Fibroblast of gingiva (primary cell): ENCODE results near the gene ELAPOR1.

ENCODE experiments used
- DNase-seq: peaks from one replicate; pipeline ENCODE4 v3.0.0-alpha.2; 2011; ENCODE audit warnings: low read depth

The ELAPOR1 gene

DNA sequence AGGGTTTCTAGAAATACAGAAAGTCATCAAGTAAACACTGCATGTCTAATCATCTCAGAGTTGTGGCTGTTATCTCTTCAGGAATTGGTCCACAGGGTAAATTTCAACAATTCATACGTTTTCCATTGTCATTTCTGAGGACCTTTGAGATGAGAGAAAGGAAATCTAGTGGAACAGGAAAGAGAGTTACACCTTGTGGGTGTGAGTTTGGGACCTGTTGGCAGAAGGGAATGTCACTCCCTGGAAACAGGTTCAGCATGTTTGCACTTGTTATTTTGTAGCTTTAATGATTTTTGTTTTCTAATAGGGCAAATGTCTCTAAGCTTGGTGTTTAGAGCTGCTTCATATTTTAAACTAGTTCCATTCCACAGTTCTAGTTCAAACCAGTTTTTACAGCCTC, 17.8 kb upstream of the ELAPOR1 start:
- DNase-seq: no peak

DNA sequence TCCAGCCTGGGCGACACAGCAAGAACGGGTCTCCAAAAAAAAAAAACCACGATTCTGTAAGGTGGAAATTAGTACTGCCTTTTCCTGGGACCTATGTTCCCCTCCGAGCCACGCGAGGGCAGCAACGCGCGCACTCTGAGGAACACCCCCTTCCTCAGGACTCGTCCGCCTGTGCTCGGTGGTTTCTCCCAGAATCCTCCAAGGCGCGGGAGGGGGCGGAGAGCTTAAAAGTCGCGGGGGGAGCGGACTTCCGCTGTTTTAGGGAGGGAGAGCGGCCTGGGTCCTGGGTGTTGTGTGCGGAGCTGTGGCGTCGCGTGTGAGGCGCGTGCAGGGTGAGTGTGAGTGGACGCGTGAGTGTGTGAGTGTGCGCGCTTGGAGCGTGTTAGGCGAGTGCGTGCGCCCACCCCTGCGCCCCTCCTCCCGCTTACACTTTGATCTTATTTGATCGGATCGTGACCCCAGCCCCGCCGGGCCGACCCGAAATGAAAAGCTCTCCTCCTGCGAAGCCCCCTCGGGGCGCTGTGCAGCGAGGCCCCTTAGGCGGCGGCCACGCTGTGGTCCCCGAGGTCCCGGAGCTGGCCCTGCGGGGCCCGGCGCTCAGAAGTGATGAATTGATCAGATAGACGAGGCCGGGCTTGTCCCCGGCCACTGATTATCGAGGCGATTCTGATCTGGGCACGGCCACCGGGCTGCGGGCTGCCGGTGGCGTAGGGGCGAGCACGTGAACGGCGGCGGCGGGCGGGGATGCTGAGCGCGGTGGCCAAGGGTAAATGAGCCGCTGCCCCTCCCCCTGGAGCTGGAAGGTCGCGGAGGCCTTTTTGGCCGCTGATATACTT, 13.8 kb upstream of the ELAPOR1 start:
- peak; percentile 98 for DNase-seq

DNA sequence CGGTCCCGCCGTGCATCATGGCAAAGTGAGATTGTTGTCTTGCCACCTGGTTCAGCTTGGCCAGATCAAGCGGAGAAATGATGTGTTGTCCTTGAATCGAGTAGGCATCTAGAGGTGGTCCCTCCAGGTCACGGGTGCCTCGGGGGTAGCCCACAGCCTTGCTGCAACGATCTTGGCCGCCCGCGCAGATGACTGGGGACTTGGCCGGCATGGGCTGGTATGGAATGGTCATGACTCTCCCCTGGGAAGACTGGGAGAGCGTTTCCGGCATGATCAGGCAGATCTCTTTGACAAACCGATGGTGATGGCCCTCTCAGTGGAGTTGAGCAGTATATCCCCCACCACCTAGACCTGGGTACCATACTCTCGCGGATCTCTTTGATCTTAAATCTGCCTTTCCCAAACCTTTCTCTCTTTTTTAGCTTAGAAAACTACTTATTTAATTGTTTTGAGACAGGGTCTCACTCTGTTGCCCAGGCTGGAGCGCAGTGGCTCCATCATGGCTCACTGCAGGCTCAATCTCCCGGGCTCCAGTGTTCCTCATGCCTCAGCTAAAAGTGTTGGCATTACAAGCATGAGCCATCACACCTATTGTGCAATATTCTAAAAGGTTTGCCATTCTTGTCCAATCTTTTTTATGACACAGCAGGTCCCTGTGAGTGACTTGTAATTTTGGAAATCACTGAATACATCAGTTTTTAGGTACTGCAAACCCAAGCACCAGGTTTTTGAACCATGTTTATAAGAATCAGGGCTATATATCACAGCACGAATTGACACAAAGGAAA, 9.4 kb upstream of the ELAPOR1 start:
- DNase-seq: no peak

DNA sequence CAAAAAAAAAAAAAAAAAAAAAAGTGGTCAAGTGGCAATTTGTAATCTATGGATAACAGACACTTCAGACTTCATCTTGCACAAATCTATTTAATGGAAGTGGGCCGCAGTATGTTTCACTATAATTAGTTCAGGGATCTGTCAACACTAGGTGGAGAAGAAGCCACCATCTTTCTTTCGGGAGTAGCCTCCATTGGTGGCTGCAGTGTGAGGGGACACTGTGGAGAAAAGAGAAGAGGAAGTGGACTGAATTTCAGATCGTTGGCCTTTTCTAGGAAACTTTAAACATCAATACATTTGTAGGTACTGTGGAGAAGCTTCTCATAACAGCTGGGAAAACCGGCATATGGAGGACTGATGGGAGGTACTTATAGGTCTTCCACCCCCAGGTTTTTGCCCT, 8.0 kb upstream of the ELAPOR1 start:
- no peak for DNase-seq

DNA sequence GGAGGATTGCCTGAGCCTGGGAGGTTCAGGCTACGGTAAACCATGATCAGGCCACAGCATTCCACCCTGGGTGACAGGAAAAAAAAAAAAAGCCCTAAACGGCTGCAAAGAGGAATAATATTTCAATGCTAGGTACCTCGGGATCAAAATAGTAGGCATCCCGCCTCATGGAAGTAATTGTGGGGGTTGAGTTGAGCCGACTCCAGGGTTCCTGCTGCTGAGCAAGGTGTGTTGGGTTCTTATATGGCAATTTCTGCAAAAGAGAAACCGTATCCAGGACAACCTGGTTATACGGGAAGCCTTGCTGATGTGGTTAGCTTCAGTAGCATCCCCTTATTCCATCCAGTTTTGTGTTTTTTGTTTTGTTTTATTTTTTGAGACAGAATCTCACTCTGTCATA, 6.1 kb upstream of the ELAPOR1 start:
- no peak for DNase-seq

DNA sequence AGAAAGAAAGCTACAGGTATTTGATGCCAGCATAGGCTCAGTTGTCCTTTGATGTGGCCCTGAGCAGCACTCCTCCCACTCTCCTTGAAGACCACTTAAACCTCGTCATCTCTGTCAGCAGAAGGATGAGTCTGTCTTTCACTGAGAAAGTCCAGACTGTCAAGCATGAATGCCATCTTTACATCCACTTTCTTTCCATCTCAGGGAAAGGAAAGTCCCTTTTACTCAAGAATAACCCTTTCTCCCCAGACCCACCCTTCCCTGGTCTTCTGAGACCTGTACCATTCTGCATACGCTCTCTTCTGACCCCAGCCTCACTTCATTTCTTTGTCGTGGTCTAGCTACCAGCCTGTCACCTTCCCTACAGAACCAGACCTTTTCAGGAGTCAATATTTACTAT, 4.0 kb upstream of the ELAPOR1 start:
- DNase-seq: no peak

DNA sequence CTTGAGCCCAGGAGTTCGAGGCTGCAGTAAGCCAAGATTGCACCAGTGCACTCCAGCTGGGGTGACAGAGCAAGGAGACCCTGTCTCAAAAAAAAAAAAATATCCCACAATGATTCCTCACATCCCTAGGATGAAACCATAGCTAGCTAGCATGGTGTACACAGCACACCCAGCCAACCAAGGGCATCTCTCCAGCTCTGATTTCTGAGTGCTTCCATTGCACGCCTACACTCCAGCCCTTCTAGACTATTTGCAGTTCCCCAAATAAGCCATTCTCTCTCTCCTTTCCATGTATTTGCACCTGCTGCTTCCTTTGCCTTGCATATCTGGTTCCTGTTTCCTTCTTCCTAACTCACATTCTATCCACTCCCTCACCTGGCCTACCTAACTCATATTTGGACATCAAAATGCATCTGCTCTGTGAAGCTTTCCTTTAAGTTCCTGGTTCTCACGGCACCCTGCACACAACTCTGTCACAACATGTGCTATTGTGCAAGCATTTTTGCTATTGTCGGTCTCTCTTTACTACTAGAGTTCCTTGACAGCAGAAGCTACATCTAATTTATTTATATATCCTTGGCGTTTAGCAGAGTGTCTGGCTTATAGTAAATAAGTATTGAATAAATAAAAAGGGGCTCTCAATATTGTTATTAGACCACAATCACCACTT, 2.4 kb upstream of the ELAPOR1 start:
- no peak for DNase-seq

DNA sequence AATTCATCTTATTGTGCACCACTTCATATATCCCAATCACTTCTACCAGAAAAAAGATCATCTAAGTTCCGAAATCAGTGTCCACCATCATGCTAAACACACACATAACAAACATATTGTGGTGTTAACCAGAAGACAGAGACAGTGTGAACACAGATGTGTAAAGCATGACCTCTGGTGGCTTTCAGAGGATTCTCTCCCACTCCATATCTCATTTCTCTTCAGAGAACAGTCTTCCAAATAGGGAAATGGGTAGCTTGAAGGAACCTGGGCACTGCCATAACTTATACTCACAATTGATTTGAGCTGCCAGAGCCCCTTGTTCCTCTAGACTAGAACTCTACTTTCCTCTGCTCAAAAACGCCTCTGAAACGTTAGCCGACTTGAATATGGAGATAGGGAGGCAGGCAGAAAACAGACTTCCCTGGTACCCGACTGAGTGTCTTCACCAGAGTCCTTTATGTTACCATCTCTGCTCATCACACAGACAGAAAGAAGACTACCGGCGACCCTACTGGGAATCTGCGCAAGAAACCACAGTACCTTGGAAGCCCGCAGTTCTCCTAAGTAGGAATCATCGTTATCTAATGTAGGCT, 1.8 kb upstream of the ELAPOR1 start:
- peak; percentile 36 for DNase-seq

DNA sequence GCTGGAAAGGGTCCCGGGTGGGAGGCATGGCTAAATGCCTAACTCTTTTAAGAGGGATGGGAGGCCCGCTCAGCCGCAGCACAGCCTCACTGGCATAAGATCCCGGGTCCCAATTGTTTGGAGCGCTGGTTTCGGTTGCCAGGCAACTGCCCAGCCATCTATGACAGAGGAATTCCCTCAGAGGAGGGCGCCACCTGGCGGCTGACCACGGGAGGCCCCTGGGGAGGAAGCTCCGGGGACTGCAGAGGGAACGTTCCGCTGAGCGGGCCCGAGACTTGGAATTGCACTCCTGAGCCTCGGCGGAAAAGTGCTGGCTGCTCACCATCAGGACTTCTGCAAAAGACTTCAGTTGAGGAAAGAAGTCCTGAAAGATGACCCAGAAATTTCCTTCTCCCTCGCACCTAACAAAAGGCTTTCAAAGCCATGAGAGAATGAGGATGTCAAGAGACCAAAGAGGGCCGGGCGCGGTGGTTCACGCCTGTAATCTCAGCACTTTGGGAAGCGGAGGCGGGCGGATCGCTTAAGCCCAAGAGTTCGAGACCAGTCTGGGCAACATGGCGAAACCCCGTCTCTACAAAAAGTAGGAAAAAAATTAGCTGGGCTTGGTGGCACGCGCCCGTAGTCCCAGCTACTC, 1.1 kb upstream of the ELAPOR1 start:
- peak; percentile 85 for DNase-seq

DNA sequence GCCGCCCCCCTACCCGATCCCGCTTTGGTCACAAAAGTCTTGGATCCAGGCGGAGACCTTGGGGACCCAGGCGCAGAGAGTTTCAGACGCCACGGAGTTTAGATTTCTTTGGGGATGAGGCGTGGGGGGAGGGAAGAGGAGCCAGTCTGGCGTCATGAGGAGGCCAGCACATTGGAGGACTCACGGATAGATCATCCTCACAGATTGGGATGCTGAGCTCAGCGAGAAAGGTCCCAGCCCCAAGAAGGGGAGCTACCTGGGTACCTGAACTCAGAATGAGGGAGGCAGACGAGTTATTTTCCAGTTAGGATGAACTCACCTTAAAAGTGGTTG, 393 bp downstream of the ELAPOR1 start:
- DNase-seq: no peak

DNA sequence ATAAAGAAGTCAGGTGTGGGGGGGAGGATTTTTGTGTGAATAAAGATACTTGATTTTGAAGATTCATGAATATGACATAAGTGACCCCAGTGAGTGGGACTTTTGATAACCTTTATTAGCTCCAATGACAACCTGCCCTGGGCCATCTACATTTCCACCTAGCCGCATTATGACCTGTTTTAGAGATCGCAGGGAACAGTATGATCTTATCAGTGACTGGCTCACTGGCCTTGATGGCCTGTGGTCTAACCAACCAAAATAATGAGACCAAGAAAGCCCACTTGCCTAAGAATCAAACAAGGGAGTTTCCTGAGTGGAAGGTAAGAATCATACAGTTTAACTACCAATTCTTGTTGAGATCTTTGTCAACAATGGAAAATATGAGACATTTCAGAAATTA, 1.8 kb downstream of the ELAPOR1 start:
- no peak for DNase-seq

DNA sequence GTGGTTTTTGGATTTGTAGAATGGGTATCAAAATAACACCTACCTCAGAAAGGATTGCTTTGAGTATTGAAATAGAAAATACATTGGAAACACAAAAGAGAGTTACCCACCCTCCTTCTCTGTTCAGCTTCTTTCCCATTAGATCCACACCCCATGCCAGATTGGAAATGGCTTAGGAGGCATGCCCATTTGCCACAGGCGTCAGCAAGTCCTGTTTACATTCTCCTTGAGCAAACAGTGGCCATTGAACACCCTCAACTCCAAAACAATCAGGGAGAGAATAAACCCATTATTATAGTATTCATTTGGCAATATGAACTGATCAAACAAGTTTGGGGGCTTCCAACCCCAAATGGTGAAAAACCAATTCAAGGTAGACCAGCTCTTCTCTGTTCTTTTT, 2.4 kb downstream of the ELAPOR1 start:
- DNase-seq: no peak

DNA sequence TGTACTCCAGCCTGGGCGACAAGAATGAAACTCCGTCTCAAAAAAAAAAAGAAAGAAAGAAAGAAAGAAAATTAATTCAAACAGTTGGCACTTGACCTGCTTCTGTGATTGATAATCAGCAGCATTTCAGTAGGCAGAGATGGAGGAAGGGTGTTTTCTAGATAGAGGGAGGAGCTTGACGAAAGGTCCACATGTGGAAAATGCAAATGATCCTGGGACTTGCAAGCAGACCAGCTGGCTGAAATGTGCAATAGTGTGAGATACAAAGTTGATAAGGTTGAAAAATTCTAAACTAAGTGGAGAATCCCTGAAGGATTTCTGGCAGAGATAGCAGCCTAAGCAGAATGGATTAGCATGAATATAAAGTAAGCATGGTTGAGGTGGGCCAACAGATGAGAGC, 4.2 kb downstream of the ELAPOR1 start:
- no peak for DNase-seq

DNA sequence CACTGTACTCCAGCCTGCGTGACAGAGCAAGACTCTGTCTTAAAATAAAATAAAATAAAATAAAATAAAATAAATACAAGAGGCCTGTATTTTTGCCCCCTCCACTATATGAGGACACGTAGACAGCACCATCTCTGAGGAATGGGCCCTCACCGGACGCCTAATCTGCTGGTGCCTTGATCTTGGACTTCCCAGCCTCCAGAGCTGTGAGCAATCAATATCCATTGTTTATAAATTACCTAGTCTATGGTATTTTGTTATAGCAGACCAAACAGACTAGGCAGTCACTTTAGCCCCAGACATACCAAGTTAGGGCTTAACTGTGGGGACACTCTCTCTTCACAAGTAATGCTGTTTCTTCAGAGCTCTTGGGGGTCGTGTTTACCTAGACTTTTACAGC, 6.4 kb downstream of the ELAPOR1 start:
- DNase-seq: no peak

DNA sequence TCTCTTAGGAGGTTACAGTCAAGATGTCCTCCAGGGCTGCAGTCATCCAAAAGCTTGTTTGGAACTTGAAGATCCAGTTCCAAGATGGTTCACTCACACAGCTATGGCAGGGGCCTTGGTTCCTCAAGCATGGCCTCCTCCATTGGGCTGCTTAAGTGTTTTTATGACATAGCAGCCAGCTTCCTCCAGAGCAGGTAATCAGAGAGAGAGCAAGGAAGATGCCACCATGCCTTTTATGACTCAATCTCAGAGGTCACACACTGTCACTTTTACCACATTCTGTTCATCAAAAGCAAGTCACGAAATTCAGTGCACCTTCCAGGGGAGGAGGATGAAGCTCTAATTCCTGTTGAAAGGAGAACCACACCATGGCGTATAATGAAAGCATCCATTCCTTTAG, 17.1 kb downstream of the ELAPOR1 start:
- no peak for DNase-seq

DNA sequence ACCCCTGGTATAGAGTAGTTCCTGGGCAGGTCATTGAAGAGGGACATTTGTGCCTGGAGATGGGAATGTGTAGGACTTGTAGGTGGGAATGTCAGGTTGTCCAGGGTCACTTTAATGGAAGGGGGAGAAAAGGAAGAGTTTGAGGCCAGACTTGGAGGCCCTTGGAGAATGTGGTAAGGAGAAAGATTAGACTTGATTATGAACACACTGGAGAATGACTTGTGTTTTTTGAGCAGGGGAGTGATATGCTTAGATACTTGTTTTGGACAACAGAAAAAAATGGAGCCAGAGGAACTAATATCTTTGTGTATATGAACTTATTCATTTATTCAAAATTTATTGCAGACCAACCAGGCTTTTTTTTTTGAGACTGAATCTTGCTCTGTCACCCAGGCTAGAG, 17.9 kb downstream of the ELAPOR1 start:
- DNase-seq: no peak

DNA sequence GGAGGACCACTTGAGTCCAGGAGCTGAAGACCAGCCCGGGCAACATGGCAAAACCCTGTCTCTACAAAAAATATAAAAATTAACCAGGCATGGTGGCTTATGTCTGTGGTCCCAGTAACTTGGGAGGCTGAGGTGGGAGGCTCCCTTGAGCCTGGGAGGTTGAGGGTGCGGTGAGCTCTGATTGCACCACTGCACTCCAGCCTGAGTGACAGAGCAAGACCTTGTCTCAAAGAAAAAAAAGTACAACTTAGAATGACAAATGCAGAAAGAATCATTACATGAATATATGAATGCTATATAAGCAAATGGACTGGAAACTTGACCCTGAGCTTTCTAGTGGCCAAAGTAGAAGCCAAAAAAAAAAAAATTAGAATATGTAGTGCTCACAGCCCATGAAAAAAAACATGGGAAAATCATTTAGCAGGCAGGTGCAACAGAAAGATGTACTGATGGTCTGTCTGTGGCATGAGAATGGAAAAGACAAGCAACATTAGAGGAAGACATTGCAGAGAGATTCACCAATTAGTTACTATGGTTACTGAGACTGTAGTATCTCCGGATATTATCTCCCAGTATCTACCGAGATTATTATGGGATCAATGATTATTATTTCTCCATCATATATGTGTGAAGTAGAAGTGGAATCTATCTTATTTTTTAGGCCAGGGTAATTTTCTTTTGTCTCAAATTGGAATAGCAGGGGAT, 19.2 kb downstream of the ELAPOR1 start:
- DNase-seq: no peak

DNA sequence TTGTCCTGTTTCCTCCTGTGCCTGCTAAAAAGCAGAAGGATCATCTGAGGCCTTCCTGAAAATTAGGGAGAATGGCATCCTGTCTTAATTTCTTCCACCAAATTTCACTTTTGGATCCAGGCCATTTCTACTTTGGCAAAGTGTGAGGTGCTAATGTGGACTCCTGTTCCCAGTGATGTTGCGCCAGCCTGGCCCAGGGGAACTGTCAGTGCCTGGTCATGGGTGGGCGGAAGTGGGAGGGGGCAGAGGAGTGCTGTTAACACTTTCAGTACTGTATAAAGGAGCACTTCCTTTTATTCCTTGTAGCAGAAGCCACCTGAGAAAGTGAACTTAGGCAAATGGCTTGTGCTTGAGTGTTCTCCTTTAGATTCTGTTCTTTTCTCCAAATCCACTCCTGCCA, 19.9 kb downstream of the ELAPOR1 start:
- DNase-seq: no peak

DNA sequence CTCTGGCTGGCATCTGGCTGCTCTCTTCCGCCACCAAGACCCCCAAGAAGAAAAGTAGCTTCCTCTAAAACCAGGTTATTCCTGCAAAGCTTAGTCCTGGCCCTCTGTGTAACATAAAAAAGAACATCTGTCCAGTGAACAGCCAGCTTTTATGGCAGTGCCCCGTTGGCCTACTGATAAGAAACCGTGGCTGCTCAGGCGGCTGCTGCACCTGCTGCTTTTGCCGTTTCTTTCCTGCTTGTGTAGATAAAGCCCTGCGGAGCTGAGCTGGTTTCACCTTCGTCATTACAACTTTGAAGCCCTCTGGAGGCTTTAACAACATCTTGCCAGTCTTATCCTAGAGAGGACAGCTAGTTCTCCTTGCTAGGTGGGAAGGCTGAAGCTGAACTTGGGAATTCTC, 20.5 kb downstream of the ELAPOR1 start:
- DNase-seq: no peak

DNA sequence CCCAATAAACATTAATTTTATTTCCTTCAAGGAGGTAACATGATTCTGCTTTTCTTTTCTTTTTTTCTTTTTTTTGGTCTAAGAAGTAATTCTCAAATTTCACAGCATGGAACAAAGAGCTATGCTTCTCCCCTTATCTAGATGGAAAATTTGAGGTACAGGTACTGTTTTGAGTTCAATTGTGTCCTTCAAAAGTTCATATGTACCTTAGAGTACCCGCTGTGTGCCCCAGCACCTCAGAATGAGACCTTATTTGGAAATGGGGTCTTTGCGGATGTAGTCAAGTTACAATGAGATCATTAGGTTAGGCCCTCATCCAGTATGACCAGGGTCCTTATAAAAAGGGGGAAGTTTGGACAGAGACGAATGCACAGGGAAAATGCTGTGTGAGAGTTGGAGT, 22.0 kb downstream of the ELAPOR1 start:
- DNase-seq: no peak

DNA sequence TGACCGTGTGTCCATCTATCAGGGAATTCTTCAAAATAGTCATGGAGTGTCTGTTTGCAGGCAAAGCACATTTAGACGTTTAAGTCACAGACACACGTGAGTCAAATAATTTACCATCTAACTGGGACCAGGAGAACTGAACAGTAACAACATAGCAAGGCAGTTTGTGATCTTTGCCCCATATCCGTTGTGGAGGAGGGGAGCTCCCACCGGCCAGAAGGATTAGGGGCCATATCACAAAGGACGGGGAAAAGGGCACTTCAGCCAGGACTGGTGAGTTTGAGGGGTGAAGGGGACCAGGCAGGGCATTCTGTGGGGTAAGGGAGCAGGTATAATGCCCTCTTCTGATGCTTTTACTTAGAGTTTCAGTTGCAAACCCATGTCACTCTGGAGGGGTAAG, 22.9 kb downstream of the ELAPOR1 start:
- no peak for DNase-seq

DNA sequence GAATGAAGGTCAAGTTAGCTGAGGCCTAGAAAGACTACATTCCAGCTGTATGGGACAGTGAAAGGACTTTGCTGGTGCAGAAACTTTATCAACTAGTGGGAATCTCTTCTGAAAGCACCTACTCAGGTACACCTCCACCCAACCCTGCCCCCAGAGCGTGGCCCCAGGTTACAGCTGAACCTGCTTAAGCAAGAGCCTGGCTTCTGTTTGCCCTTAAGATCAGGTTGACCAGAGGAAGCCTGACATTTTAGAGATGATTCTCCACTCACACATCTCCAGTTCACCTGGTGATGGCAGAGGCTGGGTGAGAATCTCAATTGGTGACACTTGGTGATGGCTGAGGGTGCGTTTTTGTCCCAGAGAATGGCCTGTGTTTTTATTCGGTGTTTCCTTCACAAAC, 24.0 kb downstream of the ELAPOR1 start:
- DNase-seq: no peak
